Neural progenitor cell (in vitro differentiated cells): ENCODE measurements around the gene ZC3H12C.

Experiments
- CTCF ChIP-seq: fragments of 200-600 bp; sonication (generic); IDR thresholded peaks from 2 replicates; pipeline ENCODE4 v1.5.1; 2017; ENCODE audit warnings: antibody characterized with exemption, mild to moderate bottlenecking
- EZH2 ChIP-seq: fragments of 200-600 bp; sonication (generic); IDR thresholded peaks from 2 replicates; pipeline ENCODE4 v1.6.1; 2017; ENCODE audit warnings: antibody characterized with exemption, mild to moderate bottlenecking, moderate library complexity

GRCh38 chr11:110079726-110080125 is 13.5 kb upstream of the ZC3H12C start:
- no peak for TF ChIP-seq CTCF
- TF ChIP-seq EZH2, result no peak
